ENCODE data around the gene NPFF. TPM values are rescaled to one million over a fixed set of nuclear protein-coding genes. Genes with fewer than 3 reads are reported as not detected.

The NPFF gene
- total and polyA plus RNA-seq, 11 donors: not detected

DNA sequence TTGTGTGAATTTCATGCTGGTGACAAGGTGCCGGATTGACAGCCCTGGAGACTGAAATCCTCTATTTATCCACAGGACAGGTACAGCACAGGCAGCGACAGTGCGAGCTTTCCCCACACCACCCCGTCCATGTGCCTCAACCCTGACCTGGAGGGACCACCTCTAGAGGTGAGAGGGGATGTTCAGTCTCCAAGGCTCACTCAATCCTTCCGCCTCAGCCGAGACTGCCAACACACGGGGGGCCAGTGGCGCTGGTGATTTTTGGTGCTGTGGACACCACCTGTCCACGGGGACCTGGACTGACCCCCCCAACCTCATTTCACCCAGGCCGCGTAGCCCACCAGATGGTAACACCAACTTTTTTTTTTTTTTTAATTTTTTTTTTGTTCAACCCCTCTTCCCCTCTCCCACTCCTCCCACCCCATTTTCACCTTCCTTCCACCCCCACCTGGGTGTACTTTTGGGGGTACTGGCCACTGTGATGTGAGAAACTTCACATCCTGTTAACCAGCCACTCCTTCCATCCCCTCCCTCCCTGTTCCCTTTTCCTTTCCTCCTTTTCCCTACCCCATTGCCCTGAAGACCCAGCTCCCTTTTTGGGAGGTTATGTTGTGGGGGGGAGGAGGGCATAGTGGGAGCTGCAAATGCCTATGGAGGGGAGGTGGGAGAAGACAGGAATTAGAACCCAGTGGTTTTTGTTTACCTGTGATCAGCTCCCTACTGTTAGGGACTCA is 42.4 kb downstream of the NPFF start:
- no peak overlapping the region for H3K4me3 ChIP-seq
- H3K27ac ChIP-seq: peak overlapping the region in 4 of 12 donors; percentile 2 to 60 (median 36)
- H3K36me3 ChIP-seq: peaks cover 8 to 100% (median 100%) of the 10 kb centered on the region in 9 donors
- 80 to 91% (median 85%) methylated on average over 11 of the region's 11 CpGs for WGBS, 4 donors
- DNase-seq (no peak), ATAC-seq (no peak)
- H3K27me3 ChIP-seq: no peaks in the 10 kb centered on the region
- H3K9me3 ChIP-seq: no peaks in the 10 kb centered on the region
- TF ChIP-seq, protein P1, sequence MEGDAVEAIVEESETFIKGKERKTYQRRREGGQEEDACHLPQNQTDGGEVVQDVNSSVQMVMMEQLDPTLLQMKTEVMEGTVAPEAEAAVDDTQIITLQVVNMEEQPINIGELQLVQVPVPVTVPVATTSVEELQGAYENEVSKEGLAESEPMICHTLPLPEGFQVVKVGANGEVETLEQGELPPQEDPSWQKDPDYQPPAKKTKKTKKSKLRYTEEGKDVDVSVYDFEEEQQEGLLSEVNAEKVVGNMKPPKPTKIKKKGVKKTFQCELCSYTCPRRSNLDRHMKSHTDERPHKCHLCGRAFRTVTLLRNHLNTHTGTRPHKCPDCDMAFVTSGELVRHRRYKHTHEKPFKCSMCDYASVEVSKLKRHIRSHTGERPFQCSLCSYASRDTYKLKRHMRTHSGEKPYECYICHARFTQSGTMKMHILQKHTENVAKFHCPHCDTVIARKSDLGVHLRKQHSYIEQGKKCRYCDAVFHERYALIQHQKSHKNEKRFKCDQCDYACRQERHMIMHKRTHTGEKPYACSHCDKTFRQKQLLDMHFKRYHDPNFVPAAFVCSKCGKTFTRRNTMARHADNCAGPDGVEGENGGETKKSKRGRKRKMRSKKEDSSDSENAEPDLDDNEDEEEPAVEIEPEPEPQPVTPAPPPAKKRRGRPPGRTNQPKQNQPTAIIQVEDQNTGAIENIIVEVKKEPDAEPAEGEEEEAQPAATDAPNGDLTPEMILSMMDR (IDR thresholded peaks at IDR 0.05): no peak
- no peak for TF ChIP-seq POLR2A (IDR thresholded peaks at IDR 0.05)
- H3K4me1 ChIP-seq: peaks cover 2 to 82% (median 56%) of the 10 kb centered on the region in 12 donors
- intact Hi-C loops (cut with DNase I): loop anchor here in 1 of 10 donors (5.0 kb wide), 1 partner anchor 32 kb away; the partner anchor contains the start of gene MAP3K12

DNA sequence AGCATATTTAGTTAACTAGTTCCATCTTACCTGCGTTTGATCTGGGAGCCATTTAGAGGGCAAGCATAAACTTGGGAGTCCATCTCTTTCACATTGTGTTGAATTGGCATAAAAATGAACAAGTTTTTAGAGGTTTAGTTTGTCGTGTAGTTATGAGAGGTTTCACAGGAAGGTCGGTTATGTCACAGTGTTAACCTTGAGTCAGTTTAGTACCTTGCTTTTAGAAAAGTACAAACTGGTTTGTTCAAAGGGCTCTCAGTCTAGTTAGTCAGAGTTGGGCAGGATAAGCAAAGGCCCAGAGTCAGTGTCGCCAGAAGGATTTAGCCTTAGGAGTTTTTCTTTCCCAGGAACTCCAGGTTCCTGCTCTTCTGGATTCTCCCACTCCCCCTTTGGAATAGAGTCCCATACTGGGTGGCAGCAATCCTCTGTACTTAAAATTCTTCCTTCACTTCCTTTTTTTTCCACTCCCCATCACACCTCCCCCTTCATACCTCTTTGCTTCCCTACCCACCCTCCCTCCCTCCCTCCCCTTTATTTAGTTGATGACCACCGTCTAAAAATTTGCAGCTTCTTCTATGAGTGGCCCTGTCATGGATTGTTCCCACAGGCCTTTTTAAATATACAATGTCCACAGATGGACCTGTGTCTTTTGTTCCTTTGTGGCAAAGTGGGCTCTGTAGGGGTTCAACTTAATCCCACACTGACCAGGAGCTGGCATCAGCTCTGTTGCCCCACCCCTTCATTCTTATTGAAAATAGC is 43.3 kb downstream of the NPFF start:
- no peaks in the 10 kb centered on the region for H3K9me3 ChIP-seq
- 33 to 45% (median 38%) methylated on average over 5 of the region's 5 CpGs for WGBS, 4 donors
- no peaks in the 10 kb centered on the region for H3K27me3 ChIP-seq
- H3K27ac ChIP-seq: peak overlapping the region in 9 of 12 donors; percentile 16 to 75 (median 46)
- ATAC-seq: no peak
- peaks cover 8 to 100% (median 100%) of the 10 kb centered on the region in 9 donors for H3K36me3 ChIP-seq
- no peak for DNase-seq
- TF ChIP-seq, protein P1 (IDR thresholded peaks at IDR 0.05): no peak
- no peak for TF ChIP-seq POLR2A (IDR thresholded peaks at IDR 0.05)
- no peak overlapping the region for H3K4me3 ChIP-seq
- peaks cover 2 to 84% (median 57%) of the 10 kb centered on the region in 12 donors for H3K4me1 ChIP-seq
- intact Hi-C loops (cut with DNase I): loop anchor here in 1 of 10 donors (5.0 kb wide), 1 partner anchor 33 kb away; the partner anchor contains the start of gene MAP3K12

DNA sequence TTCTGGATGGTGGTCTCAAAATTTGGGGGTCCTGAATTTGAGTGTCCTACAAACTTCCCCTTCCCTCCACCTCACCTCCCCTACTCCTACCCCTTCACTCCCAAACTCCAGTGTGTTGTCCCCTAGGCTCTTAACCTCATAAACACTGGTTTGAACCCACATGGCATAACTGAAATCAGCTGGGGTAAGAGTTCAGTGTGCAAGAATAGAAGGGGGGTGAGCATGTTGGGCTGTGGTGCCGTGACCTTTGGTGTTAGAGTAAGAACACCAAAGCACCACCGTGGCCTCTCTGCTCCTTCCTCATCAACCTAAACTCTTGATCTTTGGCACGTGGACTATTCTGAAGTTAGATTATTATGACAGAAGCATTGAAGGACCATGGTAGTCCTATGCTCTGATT is 44.3 kb downstream of the NPFF start:
- WGBS, 4 donors: 51 to 62% (median 57%) methylated on average over 3 of the region's 3 CpGs
- H3K4me1 ChIP-seq: peaks cover 2 to 81% (median 56%) of the 10 kb centered on the region in 12 donors

More for the DNA sequence above, 44.3 kb downstream of the NPFF start:
- H3K27me3 ChIP-seq: no peaks in the 10 kb centered on the region
- H3K4me3 ChIP-seq: no peak overlapping the region
- no peak for ATAC-seq
- peaks cover 8 to 100% (median 100%) of the 10 kb centered on the region in 9 donors for H3K36me3 ChIP-seq
- intact Hi-C loops (cut with DNase I): loop anchor here in 1 of 10 donors (5.0 kb wide), 1 partner anchor 34 kb away; the partner anchor contains the start of gene MAP3K12
- peak overlapping the region in 9 of 12 donors; percentile 8 to 75 (median 44) for H3K27ac ChIP-seq
- no peak for DNase-seq
- H3K9me3 ChIP-seq: no peaks in the 10 kb centered on the region
- no peak for TF ChIP-seq POLR2A (IDR thresholded peaks at IDR 0.05)
- TF ChIP-seq, protein P1 (IDR thresholded peaks at IDR 0.05): no peak
